Esophagus squamous epithelium (tissue), 4 donors: ENCODE measurements around the gene ASIC1.

Experiments used
- CTCF ChIP-seq, 6 experiments: fragments of 450-650 bp in 4 of 6; fragments of 200-600 bp in 2 of 6; sonication (generic) in 2 of 6; IDR thresholded peaks; one replicate each; pipeline ENCODE4 v1.5.1; 2016 to 2019; ENCODE audit warnings: antibody characterized with exemption in 6 of 6, mild to moderate bottlenecking in 4 of 6, moderate library complexity in 4 of 6
- POLR2A ChIP-seq, 4 donors: fragments of 450-650 bp; IDR thresholded peaks; one replicate each; pipeline ENCODE4 v1.6.1; 2017; ENCODE audit warnings: antibody characterized with exemption in 4 of 4, mild to moderate bottlenecking in 4 of 4, moderate library complexity in 3 of 4

DNA sequence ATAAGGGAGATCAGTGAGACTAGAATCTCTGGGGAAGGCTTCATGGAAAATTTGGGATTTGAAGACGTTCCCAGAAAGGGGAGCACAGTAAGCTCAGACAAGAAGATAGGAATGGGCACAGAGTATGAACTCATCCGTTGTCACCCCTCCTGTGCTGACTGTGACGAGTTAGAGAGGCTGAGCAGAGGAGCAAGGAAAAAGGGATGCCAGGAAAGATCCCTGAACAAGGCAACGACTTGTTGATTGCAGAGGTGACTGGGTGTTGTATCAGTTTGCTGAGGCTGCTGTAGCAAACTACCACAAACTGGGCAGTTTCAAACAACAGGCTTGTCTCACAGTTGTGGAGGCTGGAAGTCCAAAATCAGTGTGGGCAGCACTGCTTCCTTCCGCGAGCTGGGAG, 40.6 kb downstream of the ASIC1 start:
- TF ChIP-seq CTCF (IDR thresholded peaks at IDR 0.05) = no peak
- TF ChIP-seq POLR2A (IDR thresholded peaks at IDR 0.05) = no peak
